SKM-1 (cell line): Measurements from ENCODE around the gene SORCS1.

Source experiments
- DNase-seq: peaks from one replicate; lab custom pipeline; 2025; ENCODE audit not compliant: unreplicated experiment; lab: John Stamatoyannopoulos, UW

Gene SORCS1

GRCh38 chr10:106764360-106764759 is 400.1 kb downstream of the SORCS1 start:
- DNase-seq = no peak

DNA sequence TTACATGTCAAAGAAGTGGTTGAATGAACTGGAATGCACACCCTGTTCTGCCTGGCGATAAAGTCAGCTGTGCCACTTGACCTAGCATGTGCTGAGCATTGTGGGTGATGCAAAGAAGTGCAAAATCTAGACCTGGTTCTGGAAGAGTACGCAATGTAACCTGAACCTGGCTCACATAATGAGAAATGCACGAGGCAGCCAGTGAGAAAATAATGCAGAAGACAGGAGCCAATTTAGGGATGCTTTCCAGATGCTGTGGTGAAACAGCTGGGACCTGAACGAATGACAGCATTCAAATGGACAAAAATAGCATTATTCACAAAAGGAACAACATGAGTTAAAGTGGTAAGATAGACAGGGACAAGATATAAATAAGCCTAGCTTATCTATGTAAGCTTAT is 402.6 kb downstream of the SORCS1 start:
- no peak for DNase-seq

- DNase-seq = no peak
Measured at GRCh38 chr10:106757521-106757920, 407.0 kb downstream of the SORCS1 start.

- DNase-seq = no peak
Measured at GRCh38 chr10:106751091-106751490, 413.4 kb downstream of the SORCS1 start.

DNA sequence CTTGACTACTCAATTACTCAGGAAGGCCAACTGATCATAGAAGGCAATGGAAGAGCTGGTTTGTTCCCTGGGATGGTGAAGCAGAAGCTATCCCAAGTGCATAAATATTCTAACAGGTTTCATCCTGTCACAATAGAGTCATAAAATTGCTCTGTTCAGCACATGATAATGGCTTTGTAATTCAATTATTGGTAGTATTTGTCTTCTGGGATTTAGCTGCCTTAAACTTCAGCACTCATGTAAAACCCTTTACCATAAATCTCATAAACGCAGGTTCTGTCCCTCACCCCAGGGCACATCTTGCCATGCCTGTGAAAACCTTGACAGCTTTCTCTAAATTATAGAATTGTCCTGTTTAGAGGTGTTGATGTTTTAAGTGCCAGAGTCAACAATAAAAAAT is 417.6 kb downstream of the SORCS1 start:
- DNase-seq = no peak

DNA sequence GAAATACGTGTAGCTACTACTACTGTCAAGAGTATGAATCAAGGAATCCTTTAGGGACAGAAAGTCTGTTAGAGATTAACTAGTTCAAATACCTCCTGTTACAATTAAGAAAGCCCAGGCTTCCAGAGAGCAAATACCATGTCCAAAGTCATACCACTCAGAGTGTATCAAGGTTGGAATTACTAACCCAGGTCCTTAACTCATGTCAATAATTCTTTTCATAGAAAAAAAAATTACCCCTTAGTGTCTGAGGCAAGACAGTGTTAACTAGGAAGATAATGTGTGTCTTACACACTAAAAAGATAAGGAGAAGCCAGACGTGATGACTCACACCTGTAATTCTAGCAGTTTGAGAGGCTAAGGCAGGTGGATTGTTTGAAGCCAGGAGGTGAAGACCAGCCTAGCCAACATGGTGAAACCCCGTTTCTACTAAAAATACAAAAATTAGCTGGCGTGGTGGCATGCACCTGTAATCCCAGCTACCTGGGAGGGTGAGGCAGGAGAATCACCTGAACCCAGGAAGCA is 423.4 kb downstream of the SORCS1 start:
- no peak for DNase-seq

GRCh38 chr10:106740071-106740470 is 424.4 kb downstream of the SORCS1 start:
- no peak for DNase-seq

- no peak for DNase-seq
Measured at GRCh38 chr10:106734220-106734619, 430.3 kb downstream of the SORCS1 start.

DNA sequence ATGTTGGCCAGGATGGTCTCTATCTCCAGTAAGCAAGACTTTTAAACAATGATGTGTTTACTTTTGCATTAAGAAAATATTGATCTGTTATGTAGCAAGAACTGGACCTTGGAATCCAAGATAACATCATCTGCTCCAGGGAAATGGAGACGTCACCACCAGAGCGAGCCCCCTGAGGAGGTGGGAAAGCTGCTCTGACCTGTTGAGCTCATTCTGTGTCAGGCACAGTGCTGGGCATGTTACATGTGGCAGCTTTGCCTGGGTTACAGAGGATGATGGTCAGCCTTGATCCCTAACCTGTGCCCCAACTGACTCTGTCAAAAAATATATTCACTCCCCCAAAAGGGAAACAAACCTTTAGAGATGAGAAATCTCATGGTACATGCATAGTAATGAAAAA is 436.3 kb downstream of the SORCS1 start:
- DNase-seq = no peak

DNA sequence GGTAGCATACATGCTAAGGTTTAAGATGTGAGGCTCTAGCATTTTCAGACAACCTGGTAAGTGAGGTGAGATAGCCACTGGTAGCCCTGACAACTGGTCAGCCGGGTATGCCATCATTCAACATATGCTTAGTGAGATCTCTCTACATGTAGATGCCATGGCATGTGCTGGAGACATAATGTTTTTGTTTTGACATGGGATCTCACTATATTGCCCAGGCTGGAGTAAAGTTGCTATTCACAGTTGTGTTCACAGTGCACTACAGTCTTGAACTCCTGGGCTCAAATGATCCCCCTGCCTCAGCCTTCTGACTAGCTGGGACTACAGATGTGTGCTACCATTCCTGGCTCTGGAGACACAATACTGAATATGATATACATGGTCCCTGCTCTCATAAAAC is 437.3 kb downstream of the SORCS1 start:
- DNase-seq = no peak

DNA sequence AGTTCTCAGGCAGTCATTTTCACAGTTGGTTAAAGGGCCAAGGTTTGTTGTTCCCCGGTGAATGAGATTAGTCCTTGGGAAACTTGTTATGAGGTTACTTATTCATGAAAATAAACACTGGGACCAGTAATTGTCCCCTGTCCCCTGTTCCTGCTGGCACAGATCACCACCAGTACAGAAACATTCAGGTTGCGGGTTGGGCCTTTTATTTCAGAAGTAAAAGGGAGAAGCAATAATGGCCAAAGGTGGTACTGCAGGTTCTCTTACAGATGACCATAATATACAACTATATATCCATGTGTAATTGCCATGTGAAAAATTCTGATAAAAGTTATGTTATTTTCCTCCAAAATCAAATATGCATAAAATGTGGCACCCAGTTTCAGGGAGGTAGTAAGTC is 442.0 kb downstream of the SORCS1 start:
- DNase-seq = no peak

DNA sequence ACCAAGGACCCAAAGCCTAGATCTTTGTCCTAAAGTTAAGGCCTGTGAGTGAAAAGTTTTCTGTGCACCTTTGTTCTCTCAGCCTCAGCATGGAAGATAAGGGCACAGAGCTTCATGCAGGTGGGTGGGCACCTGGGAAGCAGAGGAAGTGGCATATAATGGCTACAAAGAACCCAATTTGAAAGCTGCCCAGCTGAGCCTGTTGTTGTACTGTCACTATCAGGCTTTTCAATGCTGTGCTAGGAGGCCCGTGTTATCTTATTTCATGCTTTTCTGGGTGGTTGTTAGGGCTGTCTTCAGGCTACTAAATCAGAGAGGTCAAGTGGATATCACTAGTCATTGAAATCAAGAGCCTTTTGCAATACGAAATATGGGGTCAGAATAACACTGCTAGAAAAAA is 443.8 kb downstream of the SORCS1 start:
- DNase-seq = no peak

GRCh38 chr10:106716381-106716780 is 448.1 kb downstream of the SORCS1 start:
- DNase-seq = no peak

GRCh38 chr10:106714734-106715555 is 449.6 kb downstream of the SORCS1 start:
- no peak for DNase-seq

- DNase-seq = no peak
Measured at GRCh38 chr10:106713846-106714245, 450.7 kb downstream of the SORCS1 start.

- no peak for DNase-seq
Measured at GRCh38 chr10:106712988-106713387, 451.5 kb downstream of the SORCS1 start.

DNA sequence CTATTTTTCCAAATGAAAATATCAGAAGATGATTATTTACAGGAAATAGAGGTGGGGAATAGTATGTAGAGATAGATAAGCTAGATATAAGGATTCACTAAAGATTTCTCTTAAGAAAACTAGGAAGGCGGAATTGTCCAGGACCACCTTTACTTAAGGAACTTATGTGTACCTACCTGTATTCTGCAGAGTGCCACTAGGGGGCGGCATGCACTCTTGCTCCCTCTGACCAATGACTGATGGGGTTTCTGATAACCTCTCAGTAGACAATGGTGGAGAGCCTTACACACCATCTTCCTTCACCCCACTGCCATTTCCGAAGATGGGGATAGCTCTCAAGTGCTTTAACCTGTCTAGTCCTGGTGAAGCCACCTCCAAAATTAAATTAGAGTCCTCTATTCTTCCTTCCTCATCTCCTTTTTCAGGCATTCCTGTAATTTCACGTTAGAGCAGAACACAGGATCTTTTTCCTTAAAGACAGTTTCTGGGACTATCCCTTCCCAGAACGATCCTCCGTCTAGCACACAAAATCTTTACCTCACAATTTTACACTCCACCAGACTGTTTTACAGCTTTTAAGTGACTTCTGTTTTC is 453.1 kb downstream of the SORCS1 start:
- peak; percentile 2 for DNase-seq

DNA sequence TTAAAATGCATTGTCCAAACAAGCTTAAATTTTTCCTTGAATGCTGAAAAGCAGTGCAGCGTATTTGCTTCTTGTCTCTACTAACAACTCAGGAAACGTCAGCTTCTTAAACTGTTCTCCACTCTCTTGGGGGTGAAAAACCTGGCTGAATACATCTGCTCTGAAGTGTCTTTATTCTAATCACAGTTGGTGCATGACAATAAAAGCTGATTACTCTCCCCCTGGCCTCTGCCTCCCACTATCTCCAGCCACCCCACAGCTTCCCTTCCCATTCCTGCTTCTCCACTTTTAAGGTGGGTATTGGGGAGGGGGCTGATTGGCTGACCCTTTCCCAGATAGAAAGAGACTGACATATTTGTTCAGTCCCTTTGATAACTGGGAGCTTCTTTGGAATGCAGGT is 456.0 kb downstream of the SORCS1 start:
- DNase-seq = no peak

GRCh38 chr10:106707657-106708056 is 456.8 kb downstream of the SORCS1 start:
- DNase-seq = no peak

DNA sequence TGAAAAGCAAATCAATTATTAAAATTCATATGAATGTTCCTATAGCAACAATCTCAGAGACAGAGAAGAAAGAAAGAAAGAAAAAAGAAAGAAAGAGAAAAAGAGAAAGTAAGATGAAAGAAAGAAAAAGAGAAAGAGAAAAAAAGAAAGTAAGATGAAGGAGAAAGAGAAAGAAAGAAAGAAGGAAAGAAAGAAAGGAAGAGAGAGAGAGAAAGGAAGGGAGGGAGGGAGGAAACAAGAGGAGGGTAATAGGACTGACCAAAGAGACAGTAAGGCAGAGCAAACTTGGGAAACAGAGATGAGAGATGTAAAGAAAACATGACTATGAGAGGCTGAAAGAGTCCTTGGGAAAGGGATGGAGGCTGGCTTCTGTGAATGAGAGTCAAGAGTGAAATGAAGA is 458.4 kb downstream of the SORCS1 start:
- no peak for DNase-seq

GRCh38 chr10:106705681-106706100 is 458.8 kb downstream of the SORCS1 start:
- peak; percentile 20 for DNase-seq

DNA sequence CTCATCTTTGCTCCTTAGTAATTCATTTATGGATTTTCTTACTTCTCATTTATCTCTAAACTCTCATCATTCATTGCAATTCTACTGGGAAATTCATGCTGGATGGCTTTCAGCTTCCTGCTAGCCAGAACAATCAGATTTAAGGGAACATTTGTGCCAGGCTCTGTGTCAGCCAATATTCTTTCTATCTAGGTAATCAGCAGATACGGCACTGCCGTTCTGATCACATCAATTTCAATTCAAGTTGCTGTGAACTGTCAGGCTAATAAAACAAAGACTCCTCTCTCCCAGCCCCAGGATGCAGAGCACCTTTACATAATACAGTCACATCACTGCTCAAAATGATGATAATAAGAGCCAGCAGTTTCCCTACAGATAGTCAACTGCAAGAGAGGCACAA is 468.3 kb downstream of the SORCS1 start:
- no peak for DNase-seq
